ENCODE data around the gene ZBTB8A.
"Not testable (repeated sequence)": the region's sequence is repeated elsewhere in the genome, so short reads cannot be mapped to it uniquely, and the experiment has no call there.

The ZBTB8A gene
- 0.08 to 2.6 (median 0.84) reads per million in 17 experiments for total RNA-seq

- peak; percentile 28 to 60 (median 46) for DNase-seq
Observed at GRCh38 chr1:32538887-32539583, at the start of gene ZBTB8A. Gene ZBTB8A (plus strand): TSS chr1:32539427. CDS start chr1:32592932, 53,505 bp downstream.

GRCh38 chr1:32489774-32490454 is 49.3 kb upstream of the ZBTB8A start:
- no peak for DNase-seq

- no peak for DNase-seq
Observed at GRCh38 chr1:32491386-32491785, 47.8 kb upstream of the ZBTB8A start.

- no peak for DNase-seq
Observed at GRCh38 chr1:32494196-32494595, 45.0 kb upstream of the ZBTB8A start.

- no peak for DNase-seq
Observed at GRCh38 chr1:32494711-32495337, 44.4 kb upstream of the ZBTB8A start.

GRCh38 chr1:32496127-32496526 is 43.1 kb upstream of the ZBTB8A start:
- DNase-seq = peak in 2 of 4 experiments; percentile 6 to 15

GRCh38 chr1:32498751-32499150 is 40.5 kb upstream of the ZBTB8A start:
- DNase-seq = no peak

- DNase-seq = peak; percentile 85 to 95 (median 90)
Observed at GRCh38 chr1:32500387-32501209, 38.6 kb upstream of the ZBTB8A start.

- no peak for DNase-seq
Observed at GRCh38 chr1:32501865-32502264, 37.4 kb upstream of the ZBTB8A start.

- no peak for DNase-seq
Observed at GRCh38 chr1:32503153-32503552, 36.1 kb upstream of the ZBTB8A start.

- DNase-seq = no peak
Observed at GRCh38 chr1:32507021-32507420, 32.2 kb upstream of the ZBTB8A start.

- no peak for DNase-seq
Observed at GRCh38 chr1:32508761-32509160, 30.5 kb upstream of the ZBTB8A start.

- DNase-seq = no peak
Observed at GRCh38 chr1:32509939-32510338, 29.3 kb upstream of the ZBTB8A start.

- no peak for DNase-seq
Observed at GRCh38 chr1:32516402-32516801, 22.8 kb upstream of the ZBTB8A start.

GRCh38 chr1:32518976-32519375 is 20.3 kb upstream of the ZBTB8A start:
- DNase-seq = no peak

GRCh38 chr1:32521165-32521564 is 18.1 kb upstream of the ZBTB8A start:
- DNase-seq = no peak

GRCh38 chr1:32525053-32525452 is 14.2 kb upstream of the ZBTB8A start:
- DNase-seq = no peak

GRCh38 chr1:32525661-32526444 is 13.4 kb upstream of the ZBTB8A start:
- DNase-seq = no peak

GRCh38 chr1:32528550-32528949 is 10.7 kb upstream of the ZBTB8A start:
- not testable (repeated sequence) for DNase-seq

GRCh38 chr1:32533792-32534327 is 5.4 kb upstream of the ZBTB8A start:
- DNase-seq = no peak

- DNase-seq = peak in 3 of 4 experiments; percentile 37 to 76 (median 72)
Observed at GRCh38 chr1:32536117-32536516, 3.1 kb upstream of the ZBTB8A start.

- no peak for DNase-seq
Observed at GRCh38 chr1:32536764-32537163, 2.5 kb upstream of the ZBTB8A start.
